Epithelial cell of alveolus of lung (primary cell): ENCODE data around the gene GRIN2D. TPM values are rescaled to one million over a fixed set of nuclear protein-coding genes. Genes with fewer than 3 reads are reported as not detected.

Experiments
- total RNA-seq: library from RNA; depleted of rRNA; stranded (reverse); fragments of >200 nt; gene quantifications from 2 replicates; pipeline ENCODE4 v1.2.1, GENCODE V29; 2015

GRIN2D gene
- 1.0 and 1.3 TPM in 2 replicates for total RNA-seq

GRCh38 chr19:48393559-48394330 is at the start of gene GRIN2D:
GRIN2D (plus strand) TSS chr19:48393668; CDS start chr19:48398393, 4,725 bp downstream.

GRCh38 chr19:48363810-48364597 is 29.5 kb upstream of the GRIN2D start, which contains the start of the genes SYNGR4 and TMEM143:
SYNGR4 (plus strand) TSS chr19:48364367; CDS start chr19:48365843, 1,476 bp downstream.
TMEM143 (minus strand) TSS chr19:48363940; CDS start chr19:48363920, 20 bp downstream.

GRCh38 chr19:48391100-48392005 is 2.1 kb upstream of the GRIN2D start, which contains the start of gene KDELR1:
KDELR1 (minus strand) TSS chr19:48391551; CDS start chr19:48391358, 193 bp downstream.

Other genes starting within 250 kb of the GRIN2D start
- 18.8 and 27.9 TPM in 2 replicates for gene LIG1, start 223.3 kb upstream of the GRIN2D start, total RNA-seq
- gene ZSWIM9, start 223.0 kb upstream of the GRIN2D start, total RNA-seq, result 1.8 and 4.2 TPM in 2 replicates
- gene CARD8, start 137.8 kb upstream of the GRIN2D start, total RNA-seq, result 6.3 and 28.0 TPM in 2 replicates
- 0.16 and 0.26 TPM in 2 replicates for gene ZNF114, start 123.6 kb upstream of the GRIN2D start, total RNA-seq
- gene EMP3, start 68.1 kb upstream of the GRIN2D start, total RNA-seq, result 94.1 and 196 TPM in 2 replicates
- 2.6 and 12.5 TPM in 2 replicates for gene TMEM143, start 29.7 kb upstream of the GRIN2D start, total RNA-seq
- not detected in 2 replicates for gene SYNGR4, start 29.3 kb upstream of the GRIN2D start, total RNA-seq
- 205 and 376 TPM in 2 replicates for gene KDELR1, start 2.1 kb upstream of the GRIN2D start, total RNA-seq
- 35.1 and 45.9 TPM in 2 replicates for gene GRWD1, start 52.3 kb downstream of the GRIN2D start, total RNA-seq
- gene KCNJ14, start 61.9 kb downstream of the GRIN2D start, total RNA-seq, result 0.26 and 0.88 TPM in 2 replicates
- gene CYTH2, start 75.7 kb downstream of the GRIN2D start, total RNA-seq, result 24.7 and 34.3 TPM in 2 replicates
- gene LMTK3, start 118.2 kb downstream of the GRIN2D start, total RNA-seq, result 0.26 and 4.5 TPM in 2 replicates
- 0.08 TPM in 1 of 2 replicates, not detected in the other for gene SULT2B1, start 158.5 kb downstream of the GRIN2D start, total RNA-seq
- gene SPACA4, start 213.1 kb downstream of the GRIN2D start, total RNA-seq, result not detected in 2 replicates
- 0.26 TPM in 1 of 2 replicates, not detected in the other for gene FAM83E, start 221.4 kb downstream of the GRIN2D start, total RNA-seq
- 3,283 and 3,843 TPM in 2 replicates for gene RPL18, start 225.5 kb downstream of the GRIN2D start, total RNA-seq
- 9.2 and 12.9 TPM in 2 replicates for gene SPHK2, start 225.8 kb downstream of the GRIN2D start, total RNA-seq
- 1.2 and 33.1 TPM in 2 replicates for gene DBP, start 243.7 kb downstream of the GRIN2D start, total RNA-seq